Lower leg skin (tissue), 4 donors: Measurements from ENCODE around the gene PMP22. TPM values are rescaled to one million over a fixed set of nuclear protein-coding genes. Genes with fewer than 3 reads are reported as not detected.
"Not testable (repeated sequence)": the region's sequence is repeated elsewhere in the genome, so short reads cannot be mapped to it uniquely, and the experiment has no call there.

Experiments
- DNase-seq, 2 donors: peaks; one replicate each; pipeline ENCODE4 v3.0.0-alpha.2; 2019; ENCODE audit warnings: low spot score in 2 of 2
- H3K4me3 ChIP-seq: fragments of 200-600 bp; sonication (generic); 2 replicates; pipeline ENCODE4 v1.5.1; 2017; ENCODE audit warnings: mild to moderate bottlenecking, low read depth; ENCODE audit not compliant: poor library complexity, severe bottlenecking
- CTCF ChIP-seq, 3 donors: fragments of 450-650 bp; IDR thresholded peaks; one replicate each; pipeline ENCODE4 v1.5.1; 2016; ENCODE audit warnings: antibody characterized with exemption in 3 of 3, mild to moderate bottlenecking in 3 of 3, moderate library complexity in 2 of 3
- POLR2A ChIP-seq, 2 donors: fragments of 450-650 bp; IDR thresholded peaks; one replicate each; pipeline ENCODE4 v1.6.1; 2016 to 2017; ENCODE audit warnings: antibody characterized with exemption in 2 of 2, mild to moderate bottlenecking in 1 of 2, moderate library complexity in 1 of 2
- WGBS, 2 donors: methylation state at CpG; one replicate each; pipeline ENCODE4 v1.1.5; 2018; 5-methylcytosine and 5-hydroxymethylcytosine counted together
- intact Hi-C: fragments of 100-400 bp; cut with DNase I; formaldehyde crosslinking; loops from one replicate; pipeline ENCODE4 v1.15.0; 2023; ENCODE audit warnings: low total_unique reads
- total RNA-seq, 4 donors: library from RNA; depleted of rRNA; stranded (reverse); fragments of >200 nt; gene quantifications; one replicate each; pipeline ENCODE4 v1.1.0, GENCODE V29; 2016

Gene PMP22
- total RNA-seq, 4 donors from 2014 or later: 34.9 to 120 (median 64.5) TPM

- TF ChIP-seq POLR2A (IDR thresholded peaks at IDR 0.05): no peak
- no peak for TF ChIP-seq CTCF (IDR thresholded peaks at IDR 0.05)
- intact Hi-C loops: no loop called here
- no peak for DNase-seq
- WGBS, 2 donors: 69 to 87% methylated on average over 3 of the region's 3 CpGs
- no peak overlapping the region for H3K4me3 ChIP-seq
Measured at GRCh38 chr17:15232517-15232915, 32.6 kb downstream of the PMP22 start.

GRCh38 chr17:15231851-15232516 lies 33.1 kb downstream of the PMP22 start:
- no peak for DNase-seq
- 87% methylated on average over 12 of the region's 12 CpGs for WGBS, 2 donors
- intact Hi-C loops: no loop called here

GRCh38 chr17:15230866-15231265 lies 34.3 kb downstream of the PMP22 start:
- WGBS, 2 donors: 93 to 95% methylated on average over 18 of the region's 18 CpGs
- intact Hi-C loops: no loop called here
- no peak for DNase-seq
- no peak for TF ChIP-seq CTCF (IDR thresholded peaks at IDR 0.05)
- TF ChIP-seq POLR2A (IDR thresholded peaks at IDR 0.05): no peak
- no peak overlapping the region for H3K4me3 ChIP-seq

More at GRCh38 chr17:15231851-15232516, 33.1 kb downstream of the PMP22 start:
- H3K4me3 ChIP-seq: no peak overlapping the region
- TF ChIP-seq POLR2A (IDR thresholded peaks at IDR 0.05): no peak
- TF ChIP-seq CTCF (IDR thresholded peaks at IDR 0.05): no peak

- H3K4me3 ChIP-seq, DNase-seq, intact Hi-C loops: not testable (repeated sequence)
- 65 to 69% methylated on average over 3 of the region's 3 CpGs for WGBS, 2 donors
Measured at GRCh38 chr17:15221827-15222226, 43.3 kb downstream of the PMP22 start.

GRCh38 chr17:15220785-15221184 lies 44.3 kb downstream of the PMP22 start:
- 24 to 37% methylated on average over 2 of the region's 2 CpGs for WGBS, 2 donors
- no peak for TF ChIP-seq CTCF (IDR thresholded peaks at IDR 0.05)
- no peak for TF ChIP-seq POLR2A (IDR thresholded peaks at IDR 0.05)
- intact Hi-C loops: no loop called here
- DNase-seq: no peak
- no peak overlapping the region for H3K4me3 ChIP-seq

GRCh38 chr17:15216481-15216880 lies 48.6 kb downstream of the PMP22 start:
- intact Hi-C loops: no loop called here
- 89 to 92% methylated on average over 2 of the region's 2 CpGs for WGBS, 2 donors
- TF ChIP-seq POLR2A (IDR thresholded peaks at IDR 0.05): no peak
- no peak for TF ChIP-seq CTCF (IDR thresholded peaks at IDR 0.05)
- no peak overlapping the region for H3K4me3 ChIP-seq
- DNase-seq: no peak
